ENCODE measurements around the gene BMF.

BMF gene

DNA sequence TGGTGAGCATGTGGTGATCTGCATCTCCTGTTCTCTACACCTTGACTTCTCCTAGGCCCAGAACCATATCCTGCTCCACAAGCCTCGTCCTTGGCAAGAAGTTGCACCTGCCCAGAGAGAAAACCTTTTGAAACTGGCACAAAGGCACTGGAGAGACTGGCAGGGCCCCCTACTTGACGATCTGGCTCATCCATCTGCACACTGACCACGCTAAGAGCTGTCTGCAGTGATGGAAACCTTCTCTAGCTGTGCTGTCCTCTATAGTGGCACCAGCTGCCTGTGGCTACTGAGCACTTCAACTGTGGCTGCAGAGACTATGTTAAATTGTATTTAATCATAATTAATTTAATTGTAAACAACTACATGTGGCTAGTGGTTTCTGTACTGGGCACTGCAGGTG, 43.5 kb downstream of the BMF start:
- FAIRE-seq, result no peak

DNA sequence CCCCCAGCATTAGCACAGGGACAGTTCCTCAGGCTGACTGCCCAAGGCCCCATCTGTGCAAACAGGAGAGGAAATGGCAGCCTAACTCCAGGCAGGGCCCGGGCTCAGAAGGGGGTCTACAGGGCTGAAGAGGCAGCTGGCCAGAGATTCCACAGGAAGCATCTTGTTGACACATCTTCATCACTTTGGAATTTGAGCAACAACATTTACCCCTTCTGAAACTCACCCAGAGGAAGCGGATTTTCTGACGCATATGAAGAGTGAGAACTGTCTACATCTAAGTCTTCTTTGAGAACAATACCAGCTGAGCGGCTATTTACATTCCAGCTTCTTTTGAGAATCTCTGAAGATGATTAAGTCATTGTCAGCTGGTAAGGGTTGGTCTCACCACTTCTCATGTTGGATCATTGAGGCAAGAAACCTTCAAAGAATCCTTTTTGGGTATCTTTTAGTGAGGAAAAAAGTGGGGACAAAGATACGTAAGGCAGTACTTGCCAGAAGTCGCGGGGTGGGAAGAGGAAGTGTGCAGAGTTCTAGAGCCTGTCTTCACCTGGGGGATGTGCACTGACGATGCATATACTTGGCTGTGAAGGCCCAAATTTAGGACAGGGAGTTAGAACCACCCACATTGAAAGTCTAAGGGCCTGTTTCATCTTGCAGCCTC, 44.3 kb downstream of the BMF start:
- no peak for FAIRE-seq

DNA sequence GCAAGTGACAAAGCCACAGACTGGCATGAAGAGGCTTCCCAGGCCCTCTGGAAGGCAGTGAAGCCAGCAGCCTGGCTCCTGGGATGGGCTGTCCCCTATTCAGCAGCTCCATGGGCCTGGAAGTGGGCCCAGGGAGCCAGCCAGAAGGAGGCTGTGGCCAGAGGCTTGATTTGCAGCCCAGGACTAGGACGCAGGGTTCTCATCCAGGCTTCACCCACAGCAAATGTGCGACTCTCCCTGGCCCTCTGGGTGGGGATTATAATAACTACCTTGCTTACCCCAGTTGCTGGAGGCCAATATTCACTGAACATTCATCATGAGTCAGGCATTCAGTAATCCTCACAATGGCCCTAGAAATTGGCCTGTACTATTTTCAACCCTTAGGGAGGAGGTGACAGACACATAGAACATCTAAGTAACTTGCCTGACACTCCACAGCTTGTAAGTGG, 45.1 kb downstream of the BMF start:
- FAIRE-seq, result no peak

DNA sequence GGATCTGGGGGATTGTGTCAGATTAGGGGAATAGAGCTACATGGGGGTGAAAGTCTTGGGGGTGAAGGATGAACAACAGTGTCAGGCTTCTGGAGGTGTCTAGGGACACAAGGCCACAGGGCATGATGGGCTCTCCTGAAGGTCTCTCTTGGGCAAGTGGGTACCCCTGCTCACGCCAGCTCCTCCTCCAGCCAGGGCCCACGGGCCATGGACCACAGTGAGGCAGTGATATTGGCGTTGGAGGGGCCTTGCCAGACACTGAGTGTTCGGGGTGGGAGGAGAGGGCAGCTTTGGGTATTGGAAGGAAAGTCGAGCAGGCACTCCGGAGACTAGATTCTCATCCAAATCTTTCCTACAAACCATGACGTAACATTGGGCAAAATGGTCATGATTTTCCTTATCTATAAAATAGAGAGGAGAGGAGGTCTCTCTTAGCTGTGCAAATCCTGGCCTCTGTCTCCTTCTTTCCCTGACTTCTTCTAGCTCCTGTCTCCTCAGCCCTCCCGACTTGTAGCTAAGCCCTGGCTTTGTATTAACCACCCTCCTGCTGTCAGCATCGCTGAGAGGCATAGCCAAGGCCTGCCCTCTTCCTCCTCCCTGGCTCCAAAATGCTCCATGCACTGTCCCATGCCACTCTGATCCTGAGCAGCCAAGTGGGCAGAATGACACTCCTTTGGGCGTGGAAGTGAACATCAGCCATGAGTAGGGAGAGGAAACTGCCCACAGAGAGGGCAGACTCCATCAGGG, 45.7 kb downstream of the BMF start:
- FAIRE-seq, result no peak

DNA sequence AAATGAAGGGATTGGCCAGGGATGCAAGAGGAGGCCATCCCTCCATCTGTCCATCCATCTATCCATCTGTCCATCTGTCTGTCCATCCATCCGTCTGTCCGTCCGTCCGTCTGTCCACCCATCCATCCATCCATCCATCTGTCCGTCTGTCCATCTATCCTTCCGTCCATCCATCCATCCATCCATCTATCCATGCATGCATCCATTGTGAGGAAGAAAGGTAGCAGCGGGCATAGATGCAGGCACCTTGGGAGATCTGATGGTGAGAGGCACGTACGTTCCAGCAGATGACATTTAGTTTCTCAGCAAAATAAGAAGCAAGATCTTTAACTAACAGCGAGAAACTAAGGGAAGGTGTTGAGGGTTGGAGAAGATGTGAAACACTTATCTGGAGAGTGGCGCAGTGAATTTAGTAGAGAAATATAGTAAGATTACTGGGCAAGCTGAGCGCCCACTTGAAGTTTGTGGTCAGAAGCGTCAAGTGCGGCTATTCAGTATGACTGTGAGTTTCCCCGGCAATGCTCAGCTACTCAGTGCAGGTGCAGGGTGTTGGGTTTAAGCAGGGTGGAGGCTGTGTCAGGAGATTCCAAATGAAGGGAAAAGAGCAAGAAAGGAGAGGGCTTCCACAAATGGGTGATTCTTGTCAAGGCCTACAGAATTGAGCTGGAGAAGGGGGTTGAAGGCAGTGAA, 47.3 kb downstream of the BMF start:
- FAIRE-seq, result no peak

DNA sequence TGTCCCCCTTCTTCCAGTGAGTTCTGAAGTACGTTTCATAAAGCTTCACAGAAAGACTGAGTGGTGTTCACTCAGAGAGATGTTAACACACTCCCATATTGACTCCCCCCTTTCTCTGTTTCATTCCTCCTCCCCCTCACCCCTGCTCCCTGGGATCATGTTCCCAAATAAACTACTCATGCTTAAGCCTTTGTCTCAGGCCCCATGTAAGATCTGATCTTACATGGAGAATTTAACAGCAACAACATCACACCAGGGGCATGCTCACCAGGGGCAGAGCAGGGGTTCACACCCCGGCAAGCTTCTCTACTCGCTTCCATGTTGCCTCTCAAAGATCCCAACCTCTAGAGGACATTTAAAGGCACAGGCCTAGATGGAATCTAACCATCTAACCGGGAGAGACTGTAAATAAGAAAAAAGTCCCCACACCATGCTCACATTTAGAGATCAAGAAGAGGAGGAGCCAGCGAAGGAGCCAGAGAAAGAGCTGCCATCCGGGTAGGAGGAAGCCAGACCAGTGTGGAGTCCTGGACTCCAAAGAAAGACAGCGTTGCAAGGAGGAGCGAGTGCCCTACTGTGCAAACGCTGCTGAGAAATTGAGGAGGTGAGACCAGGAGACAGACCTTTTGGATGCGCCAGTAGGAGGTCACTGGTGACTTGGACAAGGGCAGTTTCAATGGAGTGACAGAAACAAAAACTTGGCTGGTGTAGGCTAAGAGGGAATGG, 48.3 kb downstream of the BMF start:
- FAIRE-seq, result no peak

DNA sequence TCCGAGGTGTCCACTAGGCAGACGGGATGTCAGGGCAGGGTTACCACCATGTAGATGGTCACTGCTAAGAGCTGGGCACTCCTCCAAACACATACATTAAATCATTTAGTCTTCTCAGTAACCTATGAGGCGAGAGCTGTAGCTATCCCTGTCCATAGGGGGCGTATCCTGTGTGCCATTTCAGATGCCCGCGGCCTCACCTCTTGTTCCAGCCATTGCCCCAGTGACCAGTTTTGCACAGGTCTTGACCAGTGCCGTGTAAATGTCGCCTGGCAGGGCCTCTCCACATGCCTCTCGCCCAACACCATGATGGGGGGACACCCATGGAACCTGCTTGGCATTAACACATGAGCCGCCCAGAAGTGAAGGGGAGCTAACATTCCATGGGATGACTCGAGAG, 48.9 kb downstream of the BMF start:
- FAIRE-seq, result no peak

DNA sequence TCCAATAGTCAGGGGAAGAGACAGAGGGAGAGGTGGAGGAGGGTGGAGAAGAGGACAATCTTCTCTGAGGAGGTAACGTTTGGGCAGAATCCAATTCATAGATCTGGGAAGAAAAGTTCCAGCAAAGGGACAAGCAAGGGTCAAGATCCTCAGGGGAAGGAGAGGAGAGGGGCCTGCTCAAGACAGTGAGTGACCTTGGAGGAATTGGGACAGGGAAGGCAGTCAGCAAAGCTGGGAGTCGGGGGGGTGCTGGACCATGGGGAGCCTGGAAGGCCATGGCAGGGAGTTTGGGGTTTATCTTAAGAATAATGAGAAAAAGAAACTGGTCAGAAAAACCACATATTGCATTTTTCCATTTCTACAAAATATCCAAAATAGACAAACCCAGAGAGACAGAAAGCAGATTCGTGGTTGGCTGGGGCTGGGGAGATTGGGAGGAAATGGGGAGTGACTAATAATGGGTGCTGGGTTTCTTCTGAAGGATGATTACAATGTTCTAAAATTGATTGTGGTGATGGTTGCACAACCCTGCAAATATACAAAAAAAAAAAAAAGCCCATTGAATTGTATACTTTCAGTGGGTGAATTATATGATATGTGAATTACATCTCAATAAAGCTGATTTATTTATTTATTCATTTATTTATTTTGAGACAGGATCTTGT, 50.1 kb downstream of the BMF start:
- FAIRE-seq, result no peak

DNA sequence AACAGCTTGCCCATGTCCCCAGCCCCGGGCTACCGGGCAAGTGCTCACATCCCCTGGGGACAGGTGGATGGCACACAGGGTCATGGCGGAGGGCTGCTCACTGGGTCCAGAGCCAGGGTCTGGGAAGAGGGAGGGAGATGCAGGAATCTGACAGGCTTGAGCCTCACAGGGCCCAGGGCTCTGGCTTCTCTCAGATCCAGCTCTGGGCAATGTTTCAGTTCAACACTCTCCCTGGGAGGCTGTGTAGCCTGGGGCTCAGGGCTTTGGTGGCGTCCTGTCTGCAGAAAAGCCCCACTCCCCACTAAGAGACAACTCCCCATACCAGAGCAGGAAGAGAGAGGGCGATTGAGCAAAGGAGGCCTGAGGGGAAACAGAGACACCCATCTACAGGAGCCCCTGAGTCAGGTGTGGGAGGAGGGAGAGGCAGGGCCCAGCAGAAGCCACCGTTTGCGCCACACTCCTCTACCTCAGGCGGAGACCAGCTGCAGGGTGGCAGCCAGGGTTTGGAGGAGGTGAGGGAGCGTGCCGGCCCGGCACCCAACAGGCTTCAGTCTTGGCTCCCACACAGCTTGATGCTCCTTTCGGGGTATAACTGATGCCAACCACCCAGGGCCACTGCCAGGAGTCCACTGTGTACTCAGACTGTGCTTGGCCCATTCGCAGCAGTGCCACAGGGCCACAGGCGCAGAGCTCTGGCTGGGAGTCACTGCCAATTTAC, 52.9 kb downstream of the BMF start:
- no peak for FAIRE-seq

DNA sequence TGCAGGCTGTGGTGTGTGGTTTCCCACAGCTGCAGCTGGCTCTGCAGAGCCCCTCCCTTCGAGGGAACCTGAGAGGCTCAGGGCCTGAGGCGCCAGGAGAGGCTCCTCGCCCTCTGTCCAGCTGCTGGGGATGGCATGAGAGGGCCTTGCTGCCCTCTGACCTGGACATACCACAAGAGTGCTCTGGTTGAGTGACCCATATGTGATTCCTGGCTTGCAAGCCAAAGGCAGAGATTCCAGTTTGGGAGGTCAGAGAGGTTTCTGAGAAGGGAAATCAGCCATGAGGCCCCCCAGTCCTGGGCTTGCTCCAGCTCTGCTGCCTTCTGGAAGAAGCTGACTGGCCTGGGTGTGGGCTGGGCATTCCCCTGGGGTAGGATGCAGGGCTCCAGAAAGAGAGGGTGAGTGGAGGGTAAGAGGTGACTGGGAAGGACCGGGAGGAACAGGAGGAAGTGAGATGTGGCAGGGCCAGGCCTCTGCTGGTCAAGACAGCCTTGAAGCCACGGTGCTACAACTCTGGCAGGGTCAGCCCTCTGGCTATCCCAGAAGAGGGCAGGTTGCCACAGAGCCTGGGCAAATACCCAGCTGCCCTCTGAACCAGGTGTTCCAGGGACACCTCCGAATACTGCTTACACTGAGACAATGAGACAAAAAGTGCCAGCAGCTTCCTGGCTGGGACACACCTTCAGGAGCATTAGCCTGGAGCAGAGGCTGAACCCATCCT, 53.7 kb downstream of the BMF start:
- no peak for FAIRE-seq

DNA sequence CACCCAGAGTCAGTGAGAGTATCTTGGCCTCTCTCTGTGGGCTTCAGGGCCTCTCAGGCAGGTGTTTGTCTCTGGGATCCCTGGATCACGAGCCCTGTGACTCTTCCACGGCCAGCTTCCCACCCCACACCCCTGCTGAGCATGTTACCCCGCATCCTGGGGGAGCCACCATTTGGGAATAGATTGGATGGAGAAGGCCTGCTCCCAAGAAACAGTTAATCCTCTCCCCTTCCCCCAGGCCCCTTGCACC, 54.1 kb downstream of the BMF start:
- FAIRE-seq, result no peak

DNA sequence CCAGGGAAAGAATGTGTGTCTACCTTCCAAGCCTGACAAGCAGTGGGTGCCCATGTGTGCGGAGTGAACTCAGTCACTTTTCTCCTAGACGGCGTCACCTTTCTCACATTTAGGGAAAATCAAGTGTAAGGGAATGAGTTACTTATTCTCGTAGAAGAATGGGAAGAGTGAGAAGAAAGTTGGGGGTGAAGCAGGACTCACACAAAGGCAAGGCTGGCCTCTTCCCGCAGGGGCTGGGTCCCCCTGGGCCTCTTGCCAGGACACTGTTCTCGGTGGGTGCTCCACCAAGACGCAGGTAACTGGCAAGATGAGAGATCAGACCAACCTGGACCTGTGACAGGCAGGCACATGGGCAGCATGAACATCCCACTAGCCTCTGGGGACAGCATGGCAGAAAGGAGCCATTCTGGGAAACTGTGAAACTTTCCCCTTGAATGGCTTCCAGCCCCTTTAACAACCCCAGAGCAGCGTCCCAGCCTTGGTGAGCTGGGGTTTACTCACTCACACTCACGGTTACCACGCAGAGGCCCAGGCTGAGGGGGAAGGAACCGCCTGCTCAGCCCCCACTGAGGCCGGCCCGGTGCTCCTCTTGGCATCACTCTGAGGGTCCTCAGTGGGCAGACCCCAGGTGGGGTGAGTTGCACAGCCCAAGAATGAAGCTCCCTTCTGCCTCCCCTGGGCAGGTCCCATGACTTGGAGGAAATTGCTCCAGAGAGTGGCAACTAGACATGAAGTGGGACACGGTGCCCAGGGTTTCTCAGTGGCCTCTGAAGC, 54.7 kb downstream of the BMF start:
- FAIRE-seq, result no peak

DNA sequence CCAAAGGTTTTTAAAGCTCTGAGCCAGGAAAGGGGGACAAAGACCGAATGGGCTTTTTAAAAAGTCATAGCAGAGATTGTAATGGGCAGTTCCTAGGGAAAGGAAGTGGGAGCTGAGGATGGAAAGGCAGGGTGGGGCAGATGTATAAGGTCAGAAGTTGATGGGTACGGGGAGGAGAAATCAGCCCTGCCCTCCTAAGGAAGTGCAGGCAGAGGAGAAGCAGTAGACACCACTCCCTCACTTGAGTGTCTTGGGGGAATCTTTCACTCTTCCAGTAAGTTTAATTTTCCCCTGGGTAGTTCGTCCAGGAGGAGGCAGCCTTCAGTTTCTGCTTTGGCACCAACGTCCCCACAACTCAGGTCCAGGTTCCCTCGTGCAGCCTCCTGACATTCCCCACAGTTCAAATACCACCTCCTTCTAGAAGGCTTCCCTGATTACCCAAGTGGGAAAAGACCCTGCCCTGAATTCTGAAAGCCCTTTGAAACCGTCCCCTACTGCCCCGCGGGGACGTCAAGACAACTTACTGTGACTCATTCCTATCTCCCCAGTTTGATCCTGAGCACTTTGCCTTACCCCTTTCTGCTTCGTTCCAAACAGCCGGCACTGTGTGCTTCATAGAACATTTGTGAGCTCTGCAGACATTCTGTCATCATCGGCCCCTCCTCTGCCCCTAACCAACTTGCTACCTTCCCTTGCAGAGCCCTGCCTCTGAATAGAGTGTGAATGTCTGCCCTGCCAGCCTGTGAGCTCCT, 55.4 kb downstream of the BMF start:
- no peak for FAIRE-seq

DNA sequence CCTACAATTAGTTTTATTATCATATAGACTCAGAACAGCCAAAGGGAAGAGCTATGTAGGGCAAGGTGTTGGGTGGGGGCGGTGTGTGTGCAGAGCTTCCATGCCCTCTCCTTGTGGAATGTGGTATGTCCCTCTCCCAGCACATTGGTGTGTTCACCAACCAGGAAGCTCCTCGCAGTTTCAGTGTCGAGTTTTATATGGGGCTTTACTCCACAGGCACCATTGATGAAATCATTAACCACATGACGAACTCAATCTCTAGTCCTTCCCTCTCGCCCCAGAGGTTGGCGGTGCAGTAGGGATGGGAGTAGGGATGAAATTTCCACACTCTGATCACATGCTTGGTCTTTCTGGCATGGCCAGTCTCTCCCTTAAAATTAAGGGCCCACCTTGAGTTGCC, 56.1 kb downstream of the BMF start:
- no peak for FAIRE-seq

DNA sequence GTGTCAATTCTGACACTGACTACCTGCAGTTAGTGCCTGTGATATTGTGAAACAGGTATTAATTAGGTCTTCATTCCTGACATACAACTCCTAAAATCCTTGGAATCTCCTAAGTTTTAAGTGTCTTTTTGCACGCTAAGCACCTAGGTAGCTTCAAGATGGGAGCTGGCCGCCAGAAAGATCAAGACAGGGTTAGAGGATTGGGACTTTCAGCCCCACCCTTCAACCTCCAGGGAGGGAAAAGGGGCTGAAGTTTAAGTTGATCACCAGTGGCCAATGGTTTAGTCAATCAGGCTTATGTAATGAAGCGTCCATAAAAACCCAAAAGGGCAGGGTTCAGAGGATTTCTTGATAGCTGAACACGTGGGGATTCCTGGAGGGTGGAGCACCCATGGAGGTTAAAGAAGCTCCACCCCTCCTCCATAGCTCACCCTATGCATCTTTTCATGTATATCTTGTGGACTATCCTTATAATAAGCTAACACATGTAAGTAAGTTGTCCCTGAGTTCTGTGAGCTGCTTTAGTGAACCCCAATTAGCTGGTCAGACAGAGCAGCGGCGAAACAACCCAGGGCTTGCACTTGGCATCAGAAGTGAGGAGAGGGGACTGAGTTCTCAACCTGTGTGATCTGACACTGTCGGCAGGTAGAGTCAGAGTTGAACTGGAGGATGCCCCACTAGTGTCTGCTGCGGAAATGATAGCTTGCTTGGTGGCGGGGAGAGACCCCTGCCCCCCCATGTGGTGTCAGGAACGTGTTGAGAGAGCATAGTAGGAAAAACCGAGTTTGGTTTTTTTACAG, 56.9 kb downstream of the BMF start:
- no peak for FAIRE-seq

DNA sequence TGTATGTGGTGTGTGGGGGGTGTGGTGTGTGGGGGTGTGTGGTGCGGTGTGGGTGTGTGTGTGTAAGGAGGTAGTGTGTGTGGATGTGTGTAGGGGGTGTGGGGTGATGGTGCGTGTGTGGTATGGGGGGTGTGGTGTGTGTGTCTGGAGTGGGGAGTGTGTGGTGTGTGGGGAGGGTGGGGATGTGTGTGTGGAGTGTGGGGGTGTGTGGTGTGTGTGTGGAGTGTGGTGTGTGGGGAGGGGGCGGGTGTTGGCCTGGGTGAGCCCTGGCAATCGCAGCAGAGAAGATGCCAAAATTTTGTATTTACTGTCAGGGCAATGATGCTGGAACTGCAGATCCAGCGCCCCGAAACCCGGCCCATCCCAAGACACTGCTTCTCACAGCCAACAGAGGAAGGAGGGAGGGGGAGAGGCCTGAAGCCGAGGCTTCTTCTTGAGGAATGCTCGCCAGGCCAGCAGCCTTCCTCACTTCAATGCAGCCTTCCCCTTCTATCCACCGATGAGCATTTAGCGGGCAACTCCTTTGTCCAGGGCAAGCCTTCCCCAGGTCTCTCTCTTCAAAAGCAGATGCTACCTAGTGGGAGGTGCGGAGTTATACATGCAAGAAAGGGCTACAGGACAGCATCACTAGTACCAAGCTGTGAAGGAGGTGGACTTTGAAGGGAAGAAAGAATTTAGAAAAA, 57.8 kb downstream of the BMF start:
- FAIRE-seq, result no peak

DNA sequence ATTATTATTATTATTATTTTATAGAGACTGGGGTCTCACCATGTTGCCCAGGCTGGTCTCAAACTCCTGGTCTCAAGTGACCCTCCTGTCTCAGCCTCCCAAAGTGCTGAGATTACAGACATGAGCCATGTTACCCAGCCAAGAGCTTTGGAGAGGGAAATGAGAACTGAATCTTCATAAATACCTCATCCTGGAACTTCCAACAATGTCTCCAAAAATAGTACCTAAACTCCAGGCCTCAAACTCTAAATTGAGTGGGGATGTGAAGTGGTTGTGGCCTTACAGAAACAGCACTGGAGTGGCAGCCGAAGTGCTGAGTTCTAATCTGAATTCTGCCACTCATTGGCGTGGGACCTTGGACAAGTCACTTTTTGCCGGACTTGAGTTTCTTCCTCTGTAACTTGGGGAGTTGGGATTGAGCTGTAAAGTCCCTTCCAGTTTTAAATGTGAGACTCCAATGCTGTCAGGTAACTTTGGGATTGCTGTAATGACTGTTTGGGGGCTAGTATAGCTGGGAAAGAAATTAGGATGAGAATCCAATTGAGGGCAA, 59.7 kb downstream of the BMF start:
- no peak for FAIRE-seq

DNA sequence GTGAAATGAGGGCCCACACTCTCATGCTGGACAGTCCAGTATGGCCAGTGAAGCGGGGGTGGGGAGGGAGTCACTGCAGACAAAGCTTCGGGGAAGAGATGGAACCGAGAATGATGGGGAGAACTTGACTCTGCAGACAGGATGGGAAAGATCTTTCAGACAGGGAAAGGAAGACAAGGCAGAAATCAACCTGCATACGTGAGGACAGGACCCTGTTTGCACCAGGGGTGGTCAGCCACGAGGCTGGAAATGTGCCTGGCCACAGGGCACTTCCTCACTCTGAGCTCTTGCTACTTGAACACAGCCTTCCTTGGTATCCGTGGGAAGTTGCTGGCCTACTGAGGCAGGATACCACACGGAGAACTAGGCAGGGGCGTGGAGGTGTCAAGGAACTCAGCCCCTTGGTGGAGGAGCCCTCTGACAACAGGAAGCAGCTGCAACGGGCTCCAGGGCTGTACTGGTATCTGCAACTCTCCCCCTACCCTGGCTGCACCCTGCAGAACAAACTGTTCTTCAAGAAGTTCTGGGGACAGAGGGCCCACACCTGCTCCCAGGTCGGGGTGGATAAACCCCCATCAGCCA, 60.4 kb downstream of the BMF start:
- no peak for FAIRE-seq
